CD4-positive, alpha-beta memory T cell (primary cell): ENCODE results near the gene MMAA. TPM values are rescaled to one million over a fixed set of nuclear protein-coding genes. Genes with fewer than 3 reads are reported as not detected.
"Not testable (repeated sequence)": the region's sequence is repeated elsewhere in the genome, so short reads cannot be mapped to it uniquely, and the experiment has no call there.

Experiments used
- CTCF ChIA-PET: fragments of 350-600 bp; sonication (Branson Sonifier 250); formaldehyde crosslinking; loops from one replicate; lab custom pipeline; 2021; ENCODE audit warnings: inconsistent platforms; ENCODE audit not compliant: partially characterized antibody; lab: Charles Lee
- POLR2A ChIA-PET: fragments of 350-600 bp; sonication (Branson Sonifier 250); formaldehyde crosslinking; loops from one replicate; lab custom pipeline; 2021; ENCODE audit not compliant: partially characterized antibody; lab: Charles Lee
- DNase-seq, 5 donors: peaks; one replicate each; pipeline versions ENCODE4 v3.0.0 to v3.0.0-alpha.2; 2020 to 2022; ENCODE audit warnings: mixed read lengths in 1 of 5
- H3K27ac ChIP-seq: one replicate; pipeline ENCODE4 v1.7.0; 2013; ENCODE audit warnings: low read depth, low read length
- H3K27me3 ChIP-seq: 2 replicates; pipeline ENCODE4 v1.7.0; 2013; ENCODE audit warnings: mild to moderate bottlenecking, low read length, moderate library complexity; ENCODE audit not compliant: insufficient read depth
- H3K36me3 ChIP-seq: 2 replicates; pipeline ENCODE4 v1.7.0; 2013; ENCODE audit warnings: mild to moderate bottlenecking, low read length, moderate library complexity; ENCODE audit not compliant: insufficient read depth
- H3K4me1 ChIP-seq: 2 replicates; pipeline ENCODE4 v1.7.0; 2013; ENCODE audit warnings: mild to moderate bottlenecking, low read length, moderate library complexity; ENCODE audit not compliant: insufficient read depth
- H3K4me3 ChIP-seq, 2 donors: one replicate each; pipeline ENCODE4 v1.7.0; 2013; ENCODE audit warnings: low read length in 2 of 2, mild to moderate bottlenecking in 1 of 2
- H3K9me3 ChIP-seq, 2 donors: one replicate each; pipeline ENCODE4 v1.7.0; 2013; ENCODE audit warnings: low read length in 2 of 2, control low read depth in 1 of 2; ENCODE audit not compliant: control insufficient read depth in 1 of 2
- H3K27ac Mint-ChIP-seq, 7 donors: one replicate each; pipeline ENCODE4 v1.8.0; 2020 to 2021; ENCODE audit warnings: mixed read lengths in 7 of 7, mild to moderate bottlenecking in 6 of 7, inconsistent platforms in 3 of 7, moderate library complexity in 3 of 7
- H3K27me3 Mint-ChIP-seq, 2 donors: one replicate each; pipeline ENCODE4 v1.8.0; 2020 to 2021; ENCODE audit warnings: mixed read lengths in 2 of 2
- H3K36me3 Mint-ChIP-seq, 2 donors: one replicate each; pipeline ENCODE4 v1.8.0; 2020 to 2021; ENCODE audit warnings: mixed read lengths in 2 of 2, inconsistent platforms in 1 of 2, mild to moderate bottlenecking in 1 of 2
- H3K4me1 Mint-ChIP-seq, 4 donors: one replicate each; pipeline ENCODE4 v1.8.0; 2020 to 2021; ENCODE audit warnings: mixed read lengths in 4 of 4, mild to moderate bottlenecking in 1 of 4
- H3K4me3 Mint-ChIP-seq, 8 donors: one replicate each; pipeline ENCODE4 v1.8.0; 2020 to 2021; ENCODE audit warnings: mixed read lengths in 8 of 8, mild to moderate bottlenecking in 7 of 8, moderate library complexity in 6 of 8, inconsistent platforms in 3 of 8
- H3K9me3 Mint-ChIP-seq, 8 donors: one replicate each; pipeline ENCODE4 v1.8.0; 2020 to 2021; ENCODE audit warnings: mixed read lengths in 8 of 8, mild to moderate bottlenecking in 5 of 8, inconsistent platforms in 3 of 8, moderate library complexity in 1 of 8
- intact Hi-C: fragments of 100-400 bp; cut with micrococcal nuclease; formaldehyde crosslinking; loops from one replicate; pipeline ENCODE4 v1.15.1; 2023
- polyA plus RNA-seq, 2 donors: library from polyadenylated mRNA; unstranded; fragments of 300-500 nt; fragmentation: Illumina TruSeq; gene quantifications; one replicate each; pipeline ENCODE4 v1.2.3, GENCODE V29; 2021
- total RNA-seq, 2 experiments: library from RNA; stranded (reverse); gene quantifications; one replicate each; pipeline ENCODE4 v1.2.3, GENCODE V29; 2021

The MMAA gene
- total RNA-seq (10 to 100 TPM; 11.8 to 12.0 TPM), polyA plus RNA-seq (10 to 100 TPM in 1 of 2 donors, 1 to 10 TPM in 1; 7.4 to 13.5 TPM)

DNA sequence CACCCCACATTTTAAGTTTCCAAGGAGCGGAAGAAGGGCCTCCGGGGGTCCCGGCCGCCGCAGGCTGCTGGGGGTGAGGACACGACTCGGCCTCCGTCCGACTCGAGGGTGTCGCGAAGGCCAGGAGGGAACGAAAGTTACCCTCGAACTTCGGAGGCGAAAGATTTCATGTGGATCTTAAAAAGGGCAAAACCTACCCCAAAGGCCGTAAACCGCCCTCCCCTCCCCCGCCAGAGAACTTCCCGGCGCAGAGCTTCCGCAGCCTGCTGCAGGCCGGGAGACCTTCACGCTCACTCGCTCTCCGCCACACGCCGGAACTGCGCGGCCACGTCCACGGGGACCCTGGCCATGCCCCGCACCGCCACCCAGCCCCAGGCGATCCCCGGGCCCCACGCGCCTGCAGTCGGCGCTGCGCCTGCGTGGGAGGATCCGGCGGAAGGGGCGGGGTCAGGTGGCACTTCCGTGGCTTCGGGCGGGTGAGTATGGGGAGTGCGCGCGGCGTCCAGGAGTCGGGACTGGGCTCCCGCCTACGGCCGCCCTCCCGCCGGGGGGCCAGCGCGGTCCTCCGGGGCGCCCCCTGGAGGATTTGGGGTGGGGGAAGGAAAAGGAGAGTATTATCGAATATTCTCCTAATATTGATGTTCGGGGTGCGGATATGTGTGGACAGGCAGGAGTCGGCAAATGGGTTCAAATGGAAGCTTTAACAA lies at the start of gene MMAA:
MMAA (plus strand) TSS at position 454 of the 707 bp plus-strand sequence. CDS start 19,755 bp downstream, outside the sequence.
- H3K27me3 Mint-ChIP-seq: peaks cover 0 to 1% of the 10 kb centered on the region in 2 donors

DNA sequence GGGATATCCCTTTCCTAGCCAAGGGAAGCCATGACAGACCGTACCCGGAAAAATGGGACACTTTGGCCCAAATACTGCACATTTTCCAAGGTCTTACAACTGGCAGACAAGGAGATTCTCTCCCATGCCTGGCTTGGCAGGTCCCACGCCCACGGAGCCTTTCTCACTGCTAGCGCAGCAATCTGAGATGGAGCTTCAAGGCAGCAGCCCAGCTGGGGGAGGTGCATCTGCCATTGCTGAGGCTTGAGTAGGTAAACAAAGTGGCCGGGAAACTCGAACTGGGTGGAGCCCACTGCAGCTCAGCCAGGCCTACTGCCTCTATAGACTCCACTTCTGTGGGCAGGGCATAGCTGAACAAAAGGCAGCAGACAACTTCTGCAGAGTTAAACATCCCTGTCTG lies 44.6 kb upstream of the MMAA start:
- H3K4me3 ChIP-seq, H3K27me3 ChIP-seq, H3K36me3 Mint-ChIP-seq, H3K27ac ChIP-seq, DNase-seq, intact Hi-C loops, H3K4me3 Mint-ChIP-seq, H3K36me3 ChIP-seq, H3K4me1 ChIP-seq, CTCF ChIA-PET, H3K27ac Mint-ChIP-seq, H3K9me3 ChIP-seq, H3K4me1 Mint-ChIP-seq, POLR2A ChIA-PET: not testable (repeated sequence)
- H3K27me3 Mint-ChIP-seq: peaks cover 14 to 21% of the 10 kb centered on the region in 2 donors
- peaks cover 0 to 15% (median 8%) of the 10 kb centered on the region in 8 donors for H3K9me3 Mint-ChIP-seq

More for the DNA sequence above, at the start of gene MMAA:
- POLR2A ChIA-PET: interaction anchor here (0.7 to 3.5 kb wide), 7 partner anchors 9 to 1999 kb away, joined by 3 to 17 read pairs (median 5); partner anchors contain the start of genes ABCE1, ANAPC10, OTUD4 and ZNF827
- Histone ChIP-seq H3K27me3 (no peaks in the 10 kb centered on the region), H3K27ac (peak within 1 kb of the TSS; percentile 95), H3K4me1 (peaks cover 32% of the 10 kb centered on the region), H3K4me3 (peak within 1 kb of the TSS; percentile 85 to 97), H3K9me3 (no peaks in the 10 kb centered on the region), H3K36me3 (no peaks in the 10 kb centered on the region)
- Mint-ChIP-seq H3K4me3 (peak within 1 kb of the TSS; percentile 87 to 100 (median 98)), H3K27ac (peak within 1 kb of the TSS; percentile 98 to 100 (median 99)), H3K36me3 (peaks cover 3 to 19% of the 10 kb centered on the region in 2 donors), H3K4me1 (peaks cover 31 to 54% (median 36%) of the 10 kb centered on the region in 4 donors), H3K9me3 (peaks cover 0 to 4% (median 0%) of the 10 kb centered on the region in 8 donors)
- intact Hi-C loops: loop anchor here (1.0 to 10.0 kb wide), 7 partner anchors 114 to 1998 kb away; partner anchors contain the start of genes ABCE1, ANAPC10, LSM6 and OTUD4
- CTCF ChIA-PET: interaction anchor here (0.6 to 2.7 kb wide), 6 partner anchors 9 to 521 kb away, joined by 3 to 16 read pairs (median 4); partner anchors contain the start of genes ABCE1 and ANAPC10
- peak; percentile 91 to 95 (median 93) for DNase-seq

DNA sequence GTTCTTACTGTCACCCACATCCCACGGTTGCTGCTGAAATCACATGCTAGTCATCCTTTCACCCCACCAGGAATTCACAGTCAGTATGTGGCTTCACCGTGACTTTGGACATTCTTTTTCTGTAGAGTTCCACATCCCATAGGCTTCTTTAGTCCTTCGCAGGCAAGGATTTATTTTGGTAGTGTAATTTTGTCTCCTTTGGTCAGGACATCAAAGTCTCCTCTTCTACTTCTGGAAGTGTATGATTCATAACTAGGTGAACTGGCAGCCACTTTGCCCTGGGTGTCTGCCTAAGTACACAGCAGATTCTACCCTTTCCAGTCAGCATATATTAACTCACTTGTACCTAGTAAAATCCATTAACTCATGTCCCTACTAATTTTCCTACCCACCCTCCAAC lies 38.3 kb upstream of the MMAA start:
- intact Hi-C loops: no loop called here

DNA sequence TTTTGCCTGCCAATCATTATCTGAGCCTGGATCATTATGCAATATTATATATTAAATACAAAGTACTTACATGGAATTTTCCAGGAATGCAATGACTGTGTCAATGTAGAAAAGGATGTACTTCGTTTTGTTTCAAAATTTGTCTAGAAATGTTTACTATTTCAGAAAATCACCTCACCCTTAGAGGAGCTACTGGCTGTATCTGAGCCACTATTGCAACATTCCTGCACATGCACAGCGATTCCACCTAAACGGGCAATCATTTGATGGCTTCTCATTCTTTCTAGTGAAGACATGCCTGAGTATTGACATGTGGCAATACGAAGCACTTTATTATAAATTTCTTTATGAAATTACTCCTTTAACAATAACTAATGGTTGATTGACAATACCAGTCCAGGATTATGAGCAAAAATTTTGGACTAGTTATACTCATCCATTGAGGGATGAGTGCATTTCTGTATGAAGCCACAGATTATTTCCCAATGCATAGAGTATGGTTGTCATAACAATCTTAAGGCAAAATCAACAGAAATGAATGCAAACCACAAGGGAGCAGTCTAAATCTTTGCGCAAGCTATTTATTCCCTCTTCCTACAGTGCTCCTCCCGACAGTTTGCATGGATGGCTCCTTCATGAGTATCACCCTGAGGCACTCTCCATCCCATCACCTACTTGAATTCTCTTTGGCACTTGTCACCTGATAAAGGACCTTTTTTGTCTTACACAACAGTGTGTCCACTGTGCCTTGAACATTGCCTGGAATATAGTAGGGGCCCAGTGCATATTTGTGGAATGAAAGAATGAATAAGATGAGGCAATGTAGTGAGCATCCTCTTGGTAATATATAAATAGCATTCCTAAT lies 35.8 kb upstream of the MMAA start:
- H3K9me3 ChIP-seq: no peaks in the 10 kb centered on the region
- ChIA-PET CTCF (no interaction called here), POLR2A (no interaction called here)
- H3K36me3 Mint-ChIP-seq: no peaks in the 10 kb centered on the region
- no peaks in the 10 kb centered on the region for H3K4me1 Mint-ChIP-seq
- H3K9me3 Mint-ChIP-seq: peaks cover 0 to 8% (median 2%) of the 10 kb centered on the region in 8 donors
- intact Hi-C loops: no loop called here
- H3K27ac ChIP-seq: no peak overlapping the region
- H3K4me3 Mint-ChIP-seq: no peak overlapping the region
- DNase-seq: no peak
- H3K27me3 Mint-ChIP-seq: peaks cover 6 to 13% of the 10 kb centered on the region in 2 donors
- no peak overlapping the region for H3K4me3 ChIP-seq
- no peaks in the 10 kb centered on the region for H3K4me1 ChIP-seq
- no peak overlapping the region for H3K27ac Mint-ChIP-seq
- H3K36me3 ChIP-seq: no peaks in the 10 kb centered on the region
- peaks cover 3% of the 10 kb centered on the region for H3K27me3 ChIP-seq

More for the DNA sequence above, 38.3 kb upstream of the MMAA start:
- no peak overlapping the region for H3K27ac Mint-ChIP-seq
- ChIA-PET POLR2A (no interaction called here), CTCF (no interaction called here)
- Histone ChIP-seq H3K27me3 (peaks cover 3% of the 10 kb centered on the region), H3K4me3 (no peak overlapping the region), H3K36me3 (no peaks in the 10 kb centered on the region), H3K9me3 (no peaks in the 10 kb centered on the region), H3K27ac (no peak overlapping the region), H3K4me1 (no peaks in the 10 kb centered on the region)
- H3K9me3 Mint-ChIP-seq: peaks cover 0 to 11% (median 5%) of the 10 kb centered on the region in 8 donors
- H3K36me3 Mint-ChIP-seq: no peaks in the 10 kb centered on the region
- no peak for DNase-seq
- peaks cover 7 to 13% of the 10 kb centered on the region in 2 donors for H3K27me3 Mint-ChIP-seq
- H3K4me3 Mint-ChIP-seq: no peak overlapping the region
- H3K4me1 Mint-ChIP-seq: no peaks in the 10 kb centered on the region

DNA sequence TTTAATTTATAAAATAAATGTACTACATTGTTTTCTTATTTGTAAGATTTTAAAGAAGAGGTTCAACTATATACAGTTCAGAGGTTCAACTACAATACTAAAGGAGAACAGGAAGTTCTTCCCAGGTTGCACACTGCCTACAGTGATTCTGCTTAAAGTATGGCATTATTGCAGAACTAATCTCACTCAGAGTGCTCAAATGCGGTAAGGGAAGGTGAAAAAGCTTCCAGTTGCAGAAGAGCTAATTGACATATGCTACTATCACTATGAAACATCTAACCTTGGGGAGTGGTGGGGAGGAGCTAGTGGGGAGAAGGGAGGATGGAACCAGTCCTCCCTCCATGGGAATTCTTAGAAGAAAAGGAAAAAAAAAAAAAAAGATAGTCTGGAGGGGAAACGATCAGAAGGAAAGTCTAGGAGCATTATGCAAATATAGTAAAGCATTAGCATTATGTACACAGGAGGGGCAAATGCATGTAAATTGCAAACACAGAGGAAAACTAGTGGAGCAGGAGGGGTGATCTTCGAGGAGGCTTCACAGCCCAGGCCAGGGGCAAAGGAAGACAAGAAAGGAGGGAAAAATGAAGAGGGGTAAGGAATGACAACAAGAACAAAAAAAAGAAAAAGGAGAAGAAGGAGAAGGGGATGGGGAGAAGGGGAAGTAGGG lies 32.0 kb upstream of the MMAA start:
- H3K27ac Mint-ChIP-seq: no peak overlapping the region

DNA sequence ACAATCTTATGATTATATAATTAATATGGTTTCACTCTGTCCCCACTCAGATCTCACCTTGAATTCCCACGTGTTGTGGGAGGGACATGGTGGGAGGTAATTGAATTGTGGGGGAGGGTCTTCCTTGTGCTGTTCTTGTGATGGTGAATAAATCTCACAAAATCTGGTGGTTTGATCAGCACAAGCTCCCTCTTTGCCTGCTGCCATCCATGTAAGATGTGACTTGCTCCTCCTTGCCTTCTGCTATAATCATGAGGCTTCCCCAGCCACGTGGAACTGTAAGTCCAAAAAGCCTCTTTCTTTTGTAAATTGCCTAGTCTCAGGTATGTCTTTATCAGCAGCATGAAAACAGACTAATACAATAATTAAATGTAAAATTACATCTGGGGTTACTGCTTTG lies 29.8 kb upstream of the MMAA start:
- POLR2A ChIA-PET, CTCF ChIA-PET, H3K4me3 Mint-ChIP-seq, H3K36me3 ChIP-seq, DNase-seq, intact Hi-C loops, H3K9me3 ChIP-seq, H3K27ac ChIP-seq, H3K4me3 ChIP-seq, H3K4me1 ChIP-seq, H3K27ac Mint-ChIP-seq, H3K27me3 ChIP-seq, H3K36me3 Mint-ChIP-seq, H3K4me1 Mint-ChIP-seq: not testable (repeated sequence)
- Mint-ChIP-seq H3K27me3 (peaks cover 14 to 30% of the 10 kb centered on the region in 2 donors), H3K9me3 (peaks cover 0 to 22% (median under 1%) of the 10 kb centered on the region in 8 donors)

More for the DNA sequence above, 32.0 kb upstream of the MMAA start:
- no peak overlapping the region for H3K27ac ChIP-seq
- no peaks in the 10 kb centered on the region for H3K36me3 ChIP-seq
- Mint-ChIP-seq H3K4me1 (no peaks in the 10 kb centered on the region), H3K27me3 (peaks cover 8 to 23% of the 10 kb centered on the region in 2 donors), H3K36me3 (no peaks in the 10 kb centered on the region), H3K4me3 (no peak overlapping the region), H3K9me3 (peaks cover 0 to 17% (median under 1%) of the 10 kb centered on the region in 8 donors)
- POLR2A ChIA-PET: no interaction called here
- intact Hi-C loops: no loop called here
- no peak overlapping the region for H3K4me3 ChIP-seq
- H3K27me3 ChIP-seq: peaks cover 3% of the 10 kb centered on the region
- CTCF ChIA-PET: no interaction called here
- H3K4me1 ChIP-seq: no peaks in the 10 kb centered on the region
- DNase-seq: no peak
- no peaks in the 10 kb centered on the region for H3K9me3 ChIP-seq
